SK-N-SH (cell line): ENCODE data around the gene TRMT1. TPM values are rescaled to one million over a fixed set of nuclear protein-coding genes. Genes with fewer than 3 reads are reported as not detected.

Experiments
- CTCF ChIA-PET: fragments of 300-600, 350-600 bp; formaldehyde crosslinking; extraction: SDS; loops from one replicate; lab custom pipeline; 2021; lab: Yijun Ruan, JAX
- POLR2A ChIA-PET: fragments of 350-600 bp; sonication (Branson Sonifier 250); formaldehyde crosslinking; extraction: SDS; loops from one replicate; lab custom pipeline; 2020; ENCODE audit warnings: antibody characterized with exemption, inconsistent platforms; lab: Yijun Ruan, JAX
- DNase-seq: peaks from one replicate; pipeline ENCODE4 v3.0.0; 2012
- H2AFZ ChIP-seq: fragments of 200-600 bp; sonication (generic); 2 replicates; pipeline ENCODE4 v1.8.1; 2016; ENCODE audit warnings: antibody characterized with exemption, mild to moderate bottlenecking, low read depth
- H3F3A ChIP-seq: fragments of 200-600 bp; sonication (generic); replicated peaks from 2 replicates; pipeline ENCODE3; 2016; ENCODE audit warnings: antibody characterized with exemption, mild to moderate bottlenecking; ENCODE audit not compliant: insufficient read depth
- H3K27ac ChIP-seq, 2 experiments: fragments of 200-500 bp in 1 of 2; fragments of 200-600 bp in 1 of 2; sonication (Bioruptor generic) in 1 of 2; sonication (generic), shearing (Covaris generic) in 1 of 2; 2 replicates each; pipeline versions ENCODE4 v1.5.1 to v1.6.1; 2014 to 2016; ENCODE audit warnings: low read depth in 2 of 2, inconsistent platforms in 1 of 2, low read length in 1 of 2, mild to moderate bottlenecking in 1 of 2, mixed read lengths in 1 of 2
- H3K27me3 ChIP-seq: fragments of 200-600 bp; sonication (generic), shearing (Covaris generic); 2 replicates; pipeline ENCODE4 v1.6.1; 2016; ENCODE audit warnings: mixed run types; ENCODE audit not compliant: insufficient read depth
- H3K36me3 ChIP-seq, 2 experiments: fragments of 200-500 bp in 1 of 2; fragments of 200-600 bp in 1 of 2; sonication (Bioruptor generic) in 1 of 2; sonication (generic) in 1 of 2; replicated peaks in 1 of 2; 2 replicates each; pipeline versions ENCODE3 to v1.5.1; 2014 to 2016; ENCODE audit warnings: low read length in 1 of 2, mild to moderate bottlenecking in 1 of 2; ENCODE audit not compliant: insufficient read depth in 2 of 2, control insufficient read depth in 1 of 2
- H3K4me1 ChIP-seq, 2 experiments: fragments of 200-500 bp in 1 of 2; fragments of 200-600 bp in 1 of 2; sonication (Bioruptor generic) in 1 of 2; sonication (generic), shearing (Covaris generic) in 1 of 2; 2 replicates each; pipeline versions ENCODE4 v1.5.1 to v1.6.1; 2014 to 2016; ENCODE audit warnings: low read depth in 1 of 2, low read length in 1 of 2, mixed run types in 1 of 2; ENCODE audit not compliant: insufficient read depth in 2 of 2, control insufficient read depth in 1 of 2
- H3K4me2 ChIP-seq: fragments of 200-600 bp; sonication (generic), shearing (Covaris generic); 2 replicates; pipeline ENCODE4 v1.6.1; 2017; ENCODE audit warnings: mixed run types
- H3K4me3 ChIP-seq, 2 experiments: fragments of 200-500 bp in 1 of 2; fragments of 200-600 bp in 1 of 2; sonication (Bioruptor generic) in 1 of 2; sonication (generic), shearing (Covaris generic) in 1 of 2; 2 replicates each; pipeline versions ENCODE4 v1.5.1 to v1.8.1; 2014 to 2016; ENCODE audit warnings: low read depth in 2 of 2, inconsistent platforms in 1 of 2, low read length in 1 of 2, mild to moderate bottlenecking in 1 of 2, mixed read lengths in 1 of 2, moderate library complexity in 1 of 2
- H3K79me2 ChIP-seq: fragments of 200-600 bp; sonication (generic); 2 replicates; pipeline ENCODE4 v1.8.1; 2017; ENCODE audit warnings: mild to moderate bottlenecking; ENCODE audit not compliant: insufficient read depth
- H3K9ac ChIP-seq: fragments of 200-600 bp; sonication (generic); 2 replicates; pipeline ENCODE4 v1.6.1; 2017; ENCODE audit warnings: mixed run types
- H3K9me2 ChIP-seq: fragments of 200-600 bp; sonication (generic); 2 replicates; pipeline ENCODE4 v1.6.1; 2017; ENCODE audit warnings: mixed run types
- H3K9me3 ChIP-seq: fragments of 200-600 bp; sonication (generic); 2 replicates; pipeline ENCODE4 v1.6.1; 2017; ENCODE audit warnings: mixed run types, mild to moderate bottlenecking, moderate library complexity
- H4K20me1 ChIP-seq: fragments of 200-600 bp; sonication (generic); 2 replicates; pipeline ENCODE4 v1.6.1; 2017; ENCODE audit warnings: mild to moderate bottlenecking, mixed run types; ENCODE audit not compliant: insufficient read depth
- FOSL2 ChIP-seq: IDR thresholded peaks from 2 replicates; pipeline ENCODE4 v1.4.0; 2012; ENCODE audit warnings: low read depth, mild to moderate bottlenecking, moderate library complexity, borderline replicate concordance
- GABPA ChIP-seq: IDR thresholded peaks from 2 replicates; pipeline ENCODE4 v1.4.0; 2012; ENCODE audit warnings: low read depth, mild to moderate bottlenecking
- GATA2 ChIP-seq: sonication (generic); formaldehyde crosslinking; IDR thresholded peaks from 2 replicates; pipeline ENCODE4 v1.5.0; 2020; ENCODE audit warnings: mild to moderate bottlenecking, missing genetic modification reagents
- MAX ChIP-seq: IDR thresholded peaks from 2 replicates; pipeline ENCODE4 v1.4.0; 2012; ENCODE audit warnings: low read depth
- MXI1 ChIP-seq: IDR thresholded peaks from 2 replicates; pipeline ENCODE4 v1.6.1; 2012; ENCODE audit warnings: mild to moderate bottlenecking, low read depth, low read length, improper control_type of control experiment
- NFIC ChIP-seq: IDR thresholded peaks from 2 replicates; pipeline ENCODE4 v1.4.0; 2012; ENCODE audit warnings: borderline replicate concordance
- PBX3 ChIP-seq: IDR thresholded peaks from 2 replicates; pipeline ENCODE4; 2012
- RCOR1 ChIP-seq: fragments of 150-350 bp; IDR thresholded peaks from 2 replicates; pipeline ENCODE4 v1.6.1; 2017; ENCODE audit warnings: antibody characterized with exemption, low read length
- TAF1 ChIP-seq: IDR thresholded peaks from 2 replicates; pipeline ENCODE4 v1.6.1; 2012; ENCODE audit warnings: low read depth, mild to moderate bottlenecking, low read length, moderate library complexity, borderline replicate concordance
- TCF12 ChIP-seq: IDR thresholded peaks from 2 replicates; pipeline ENCODE4 v1.4.0; 2012
- USF1 ChIP-seq: IDR thresholded peaks from 2 replicates; pipeline ENCODE4 v1.4.0; 2012; ENCODE audit warnings: low read depth, borderline replicate concordance
- WGBS: methylation state at CpG from one replicate; pipeline ENCODE4 v1.1.6; 2017; ENCODE audit warnings: low lambda C conversion rate; 5-methylcytosine and 5-hydroxymethylcytosine counted together
- polyA plus RNA-seq, 3 experiments: library from polyadenylated mRNA; depleted of rRNA; stranded (reverse); fragments of >200 nt; gene quantifications; 2 replicates each; pipeline ENCODE4 v1.2.3, GENCODE V29; 2012

Gene TRMT1
- polyA plus RNA-seq, 1 of the 3 experiments (the other 2 are of a cell fraction) = 64.9 TPM

- no peak overlapping the region for H3K4me2 ChIP-seq
- ChIA-PET CTCF (interaction anchor here (0.6 to 1.2 kb wide), 3 partner anchors 53 to 310 kb away, joined by 3 to 5 read pairs (median 4); no protein-coding TSS in a partner anchor), POLR2A (interaction anchor here (1.2 kb wide), 1 partner anchor 17 kb away, joined by 3 read pairs; no protein-coding TSS in a partner anchor)
- TF ChIP-seq GATA2 (CRISPR knock-in tag) = no peak
- no peak for TF ChIP-seq PBX3
- peak; percentile 67; the same call in 1 of the 2 replicates for TF ChIP-seq MXI1
- TF ChIP-seq MAX = 0 out of 2 replicates have a peak, but pooled peaks have one; percentile 59
- TF ChIP-seq TAF1 = no peak
- TF ChIP-seq FOSL2 = no peak
- TF ChIP-seq NFIC = peak; percentile 38; the same call in 1 of the 2 replicates
- TF ChIP-seq USF1 = no peak
- TF ChIP-seq GABPA = no peak
- peaks cover 6 to 14% of the 10 kb centered on the region in 2 experiments for H3K36me3 ChIP-seq
- H3K9me3 ChIP-seq = no peaks in the 10 kb centered on the region
- peaks cover 0 to 4% of the 10 kb centered on the region in 2 experiments; a peak in 1 of 4 replicates for H3K4me1 ChIP-seq
- peaks cover 37% of the 10 kb centered on the region for H3K79me2 ChIP-seq
- H3K4me3 ChIP-seq = no peak overlapping the region
- no peak overlapping the region for H3K27ac ChIP-seq
- H3K9me2 ChIP-seq = no peaks in the 10 kb centered on the region
- no peaks in the 10 kb centered on the region for H4K20me1 ChIP-seq
- H3K27me3 ChIP-seq = no peaks in the 10 kb centered on the region
- H3F3A ChIP-seq = peaks cover 14% of the 10 kb centered on the region
- no peak overlapping the region for H2AFZ ChIP-seq
- 72% methylated on average over 14 of the region's 16 CpGs for WGBS
- H3K9ac ChIP-seq = no peak overlapping the region
- DNase-seq = peak; percentile 67
Measured at GRCh38 chr19:13146763-13147563, 30.4 kb upstream of the TRMT1 start.

GRCh38 chr19:13139633-13140311 lies 23.2 kb upstream of the TRMT1 start:
- ChIA-PET POLR2A (interaction anchor here (1.0 kb wide), 1 partner anchor 10 kb away, joined by 4 read pairs; the partner anchor contains the start of genes IER2 and STX10), CTCF (no interaction called here)
- H3K9me3 ChIP-seq = no peaks in the 10 kb centered on the region
- no peak overlapping the region for H3K9ac ChIP-seq
- H3K36me3 ChIP-seq = peaks cover 19 to 43% of the 10 kb centered on the region in 2 experiments
- H2AFZ ChIP-seq = no peak overlapping the region
- no peak overlapping the region for H3K4me2 ChIP-seq
- H3K4me1 ChIP-seq = no peaks in the 10 kb centered on the region
- H3K27me3 ChIP-seq = no peaks in the 10 kb centered on the region
- no peak overlapping the region for H3K27ac ChIP-seq
- peaks cover 14% of the 10 kb centered on the region for H3F3A ChIP-seq
- peaks cover 14% of the 10 kb centered on the region; the same call in 1 of the 2 replicates for H3K79me2 ChIP-seq
- H4K20me1 ChIP-seq = 0 out of 2 replicates have a peak, but pooled peaks cover 4% of the 10 kb centered on the region
- 67% methylated on average over 4 of the region's 11 CpGs for WGBS
- TF ChIP-seq RCOR1 (no peak), TCF12 (no peak), GATA2 (CRISPR knock-in tag) (no peak), PBX3 (no peak)
- TF ChIP-seq, all 33 proteins: peak for 0
- Histone ChIP-seq H3K4me3 (no peak overlapping the region), H3K9me2 (no peaks in the 10 kb centered on the region)
- DNase-seq = no peak
